GM18520 (cell line): ENCODE results near the gene GBA2.
A peak's percentile ranks its signal among the peaks of the same experiment; 100 is the strongest.

Experiments used
- ATAC-seq: cut with Tn5 transposase; IDR thresholded peaks from one replicate; pipeline ENCODE4 v1.9.1; 2021; ENCODE audit not compliant: unreplicated experiment

GBA2 gene

GRCh38 chr9:35738924-35739323, 10.1 kb downstream of the GBA2 start:
- ATAC-seq = no peak

- no peak for ATAC-seq
These were observed 10.8 kb downstream of the GBA2 start for GRCh38 chr9:35738186-35738585.

GRCh38 chr9:35737143-35737542, 11.9 kb downstream of the GBA2 start:
- no peak for ATAC-seq

GRCh38 chr9:35736201-35736633, 12.8 kb downstream of the GBA2 start:
- ATAC-seq = no peak

- no peak for ATAC-seq
These were observed 14.9 kb downstream of the GBA2 start for GRCh38 chr9:35734096-35734495.

- no peak for ATAC-seq
These were observed 16.1 kb downstream of the GBA2 start for GRCh38 chr9:35732800-35733541.

- peak; percentile 69 for ATAC-seq
These were observed 16.7 kb downstream of the GBA2 start, which contains the start of the genes CREB3 and TLN1 for GRCh38 chr9:35732185-35732799. Gene CREB3, plus strand, starts transcription at chr9:35732666. Its CDS starts 107 bp downstream, at chr9:35732773. Gene TLN1, minus strand, starts transcription at chr9:35732195. Its CDS starts 6,501 bp downstream, at chr9:35725694.

- ATAC-seq = no peak
These were observed 17.4 kb downstream of the GBA2 start for GRCh38 chr9:35731415-35732184.

GRCh38 chr9:35730486-35730854, 18.6 kb downstream of the GBA2 start:
- ATAC-seq = no peak

GRCh38 chr9:35729700-35730485, 19.1 kb downstream of the GBA2 start:
- ATAC-seq = no peak

- ATAC-seq = no peak
These were observed 19.9 kb downstream of the GBA2 start for GRCh38 chr9:35729101-35729500.

- no peak for ATAC-seq
These were observed 20.7 kb downstream of the GBA2 start for GRCh38 chr9:35728041-35728971.

- no peak for ATAC-seq
These were observed 21.4 kb downstream of the GBA2 start for GRCh38 chr9:35727676-35728040.

GRCh38 chr9:35726931-35727330, 22.1 kb downstream of the GBA2 start:
- ATAC-seq = no peak

GRCh38 chr9:35725362-35725761, 23.7 kb downstream of the GBA2 start:
- ATAC-seq = no peak

- no peak for ATAC-seq
These were observed 25.1 kb downstream of the GBA2 start for GRCh38 chr9:35723908-35724307.

GRCh38 chr9:35723426-35723825, 25.6 kb downstream of the GBA2 start:
- ATAC-seq = no peak

- ATAC-seq = no peak
These were observed 29.5 kb downstream of the GBA2 start for GRCh38 chr9:35719546-35719945.

GRCh38 chr9:35718721-35719511, 30.1 kb downstream of the GBA2 start:
- ATAC-seq = no peak
